Gastroesophageal sphincter (tissue), 3 donors: ENCODE results near the gene CUL5.
"Not testable (repeated sequence)": the region's sequence is repeated elsewhere in the genome, so short reads cannot be mapped to it uniquely, and the experiment has no call there.

Experiments
- CTCF ChIP-seq, 4 experiments: fragments of 200-600 bp in 2 of 4; fragments of 450-650 bp in 2 of 4; sonication (generic) in 1 of 4; IDR thresholded peaks; one replicate each; pipeline ENCODE4 v1.5.1; 2017 to 2019; ENCODE audit warnings: antibody characterized with exemption in 4 of 4, mild to moderate bottlenecking in 2 of 4, moderate library complexity in 2 of 4
- EP300 ChIP-seq: sonication (generic); formaldehyde crosslinking; IDR thresholded peaks from one replicate; pipeline ENCODE4 v1.6.1; 2017; ENCODE audit warnings: antibody characterized with exemption, mild to moderate bottlenecking

GRCh38 chr11:108031604-108032003, 22.9 kb downstream of the CUL5 start:
- TF ChIP-seq CTCF (IDR thresholded peaks at IDR 0.05); EP300: not testable (repeated sequence)
